Effector CD4-positive, alpha-beta T cell (primary cell): ENCODE data around the gene SEPHS2.
"Not testable (repeated sequence)": the region's sequence is repeated elsewhere in the genome, so short reads cannot be mapped to it uniquely, and the experiment has no call there.

ENCODE experiments used
- DNase-seq: peaks from one replicate; pipeline ENCODE4 v3.0.0-alpha.2; 2020

SEPHS2 gene

DNA sequence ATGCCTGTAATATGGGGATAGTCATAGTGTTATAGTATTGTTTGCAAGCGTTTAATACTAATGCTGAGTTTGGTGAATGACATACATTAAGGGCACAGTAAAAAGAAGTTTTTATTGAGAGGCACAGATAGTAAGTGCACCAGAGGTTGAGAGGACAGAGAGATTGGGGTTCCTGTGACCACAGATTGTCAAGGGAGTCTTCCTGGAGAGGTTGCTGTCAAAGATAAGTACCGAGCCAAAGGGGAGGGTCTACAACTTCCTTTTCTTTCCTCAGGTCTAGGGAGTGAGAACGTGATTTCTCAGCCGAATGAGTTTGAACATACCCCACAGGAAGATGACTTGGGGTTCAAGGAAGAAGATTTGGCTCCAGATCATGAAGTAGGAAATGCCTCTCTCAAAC, 48.6 kb downstream of the SEPHS2 start:
- DNase-seq: no peak

DNA sequence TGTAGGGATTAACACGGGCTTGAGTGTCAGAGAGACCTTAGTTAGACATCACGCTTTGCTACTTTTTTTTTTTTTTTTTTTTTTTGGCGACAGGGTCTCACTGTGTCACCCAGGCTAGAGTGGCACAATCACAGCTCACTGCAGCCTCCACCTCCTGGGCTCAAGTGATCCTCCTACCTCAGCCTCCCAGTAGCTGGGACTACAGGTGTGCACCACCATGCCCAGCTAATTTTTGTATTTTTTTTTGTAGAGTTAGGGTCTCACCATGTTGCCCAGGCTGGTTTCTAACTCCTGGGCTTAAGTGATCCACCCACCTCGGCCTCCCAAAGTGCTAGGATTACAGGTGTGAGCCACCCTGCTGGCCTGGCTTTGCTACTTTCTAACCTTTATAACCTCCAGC, 49.0 kb downstream of the SEPHS2 start:
- not testable (repeated sequence) for DNase-seq

DNA sequence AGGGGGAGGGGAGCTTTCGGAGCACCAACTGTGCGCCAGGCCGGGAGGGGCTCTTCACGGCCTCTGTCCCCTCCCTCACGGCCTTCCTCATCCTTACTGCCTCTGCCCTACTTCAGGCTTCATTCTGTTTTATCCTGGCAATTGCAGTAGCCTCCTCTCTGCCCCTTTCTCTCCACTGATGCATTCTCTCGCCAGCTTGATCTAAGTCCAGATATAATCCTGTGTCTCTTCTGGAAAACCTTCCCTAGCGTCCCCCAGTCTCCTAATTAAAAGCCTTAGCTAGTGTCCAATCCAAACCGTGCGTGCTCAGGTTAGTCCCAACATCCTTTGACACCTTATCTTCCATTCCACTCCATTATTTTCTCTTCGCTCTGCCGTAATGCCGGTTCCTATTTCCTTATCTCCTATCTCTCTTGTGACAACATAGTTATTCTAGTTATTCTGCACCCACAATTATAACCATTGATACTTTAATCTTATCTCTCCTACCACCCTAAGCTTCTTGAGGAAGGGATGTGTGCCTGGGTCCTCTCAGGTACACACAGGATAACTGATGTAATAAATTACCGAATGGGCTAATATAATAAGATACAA, 49.6 kb downstream of the SEPHS2 start:
- no peak for DNase-seq

DNA sequence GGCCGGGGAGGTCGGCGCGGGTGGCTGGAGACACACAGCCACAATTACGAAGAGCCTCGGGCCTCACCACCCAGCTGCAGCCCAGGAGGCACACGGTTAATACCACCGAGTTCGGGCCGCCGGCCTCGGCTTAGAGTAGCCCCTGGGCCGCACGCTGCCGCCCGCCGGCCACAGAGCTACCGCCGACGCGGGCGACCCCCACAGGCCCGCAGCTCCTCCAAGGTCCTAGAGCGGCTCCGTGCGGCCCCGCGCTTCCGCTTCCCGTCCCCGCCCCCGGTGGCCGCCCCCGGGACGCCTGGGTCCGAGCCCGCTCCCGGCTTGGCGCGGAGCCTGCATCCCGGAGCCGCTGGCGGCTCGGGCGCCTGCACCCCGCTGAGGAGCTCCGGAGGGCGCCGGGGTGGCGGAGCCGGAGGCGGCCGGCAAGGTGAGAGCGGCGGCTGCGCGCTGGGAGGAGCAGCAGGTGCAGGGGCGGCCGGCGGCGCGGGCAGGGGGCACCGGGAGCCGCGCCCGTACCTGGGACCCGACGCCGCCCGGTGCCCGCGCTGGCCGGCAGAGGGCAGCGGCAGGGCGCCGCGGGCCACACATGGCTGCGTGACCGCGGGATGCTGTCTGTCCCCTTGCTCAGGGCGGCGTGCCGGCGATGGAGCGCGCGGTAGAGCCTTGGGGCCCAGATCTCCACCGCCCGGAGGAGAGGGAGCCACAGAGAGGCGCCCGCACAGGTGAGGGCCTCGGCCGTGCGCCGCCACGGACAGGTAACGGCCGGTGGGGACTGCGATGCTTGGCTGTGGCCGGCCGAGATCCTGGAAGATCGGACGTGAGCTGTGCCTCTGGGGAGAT, 50.3 kb downstream of the SEPHS2 start, which contains the start of gene ZNF48:
ZNF48 (plus strand) TSS at position 266 of the 837 bp plus-strand sequence; CDS start at position 641, 375 bp downstream.
- DNase-seq: peak; percentile 34

DNA sequence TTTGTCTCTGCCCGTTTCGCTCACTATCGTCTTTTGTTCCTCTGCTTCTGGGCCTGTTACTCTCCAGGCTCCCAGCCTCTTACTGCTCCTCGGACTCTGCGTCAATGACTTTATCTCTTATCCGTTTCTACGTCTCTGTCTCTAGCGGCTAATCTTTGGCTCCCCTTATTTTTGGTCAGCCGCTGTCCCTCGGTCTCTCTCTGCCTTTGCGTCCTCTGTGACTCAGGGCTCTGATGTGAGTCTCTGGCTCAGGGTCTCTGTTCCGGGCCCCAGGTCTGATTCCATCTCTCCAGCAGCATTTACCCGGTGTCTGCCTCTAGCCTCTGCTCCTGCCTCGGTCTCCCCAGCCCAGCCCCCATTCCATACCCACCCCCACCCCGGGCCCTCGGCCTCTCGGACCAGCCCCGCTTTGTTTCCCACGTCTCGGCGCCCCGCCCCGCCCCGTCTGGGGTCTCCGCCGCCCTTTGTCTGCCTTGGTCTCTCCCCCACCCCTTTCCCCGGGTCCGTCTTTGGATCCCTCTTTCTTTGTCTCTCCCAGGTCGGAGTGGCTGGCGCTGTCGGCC, 51.0 kb downstream of the SEPHS2 start:
- DNase-seq: no peak
